ENCODE results near the gene UXT. TPM values are rescaled to one million over a fixed set of nuclear protein-coding genes. Genes with fewer than 3 reads are reported as not detected.
"Not testable (repeated sequence)": the region's sequence is repeated elsewhere in the genome, so short reads cannot be mapped to it uniquely, and the experiment has no call there.

The UXT gene
- total RNA-seq, 1 donor, result 257 TPM

DNA sequence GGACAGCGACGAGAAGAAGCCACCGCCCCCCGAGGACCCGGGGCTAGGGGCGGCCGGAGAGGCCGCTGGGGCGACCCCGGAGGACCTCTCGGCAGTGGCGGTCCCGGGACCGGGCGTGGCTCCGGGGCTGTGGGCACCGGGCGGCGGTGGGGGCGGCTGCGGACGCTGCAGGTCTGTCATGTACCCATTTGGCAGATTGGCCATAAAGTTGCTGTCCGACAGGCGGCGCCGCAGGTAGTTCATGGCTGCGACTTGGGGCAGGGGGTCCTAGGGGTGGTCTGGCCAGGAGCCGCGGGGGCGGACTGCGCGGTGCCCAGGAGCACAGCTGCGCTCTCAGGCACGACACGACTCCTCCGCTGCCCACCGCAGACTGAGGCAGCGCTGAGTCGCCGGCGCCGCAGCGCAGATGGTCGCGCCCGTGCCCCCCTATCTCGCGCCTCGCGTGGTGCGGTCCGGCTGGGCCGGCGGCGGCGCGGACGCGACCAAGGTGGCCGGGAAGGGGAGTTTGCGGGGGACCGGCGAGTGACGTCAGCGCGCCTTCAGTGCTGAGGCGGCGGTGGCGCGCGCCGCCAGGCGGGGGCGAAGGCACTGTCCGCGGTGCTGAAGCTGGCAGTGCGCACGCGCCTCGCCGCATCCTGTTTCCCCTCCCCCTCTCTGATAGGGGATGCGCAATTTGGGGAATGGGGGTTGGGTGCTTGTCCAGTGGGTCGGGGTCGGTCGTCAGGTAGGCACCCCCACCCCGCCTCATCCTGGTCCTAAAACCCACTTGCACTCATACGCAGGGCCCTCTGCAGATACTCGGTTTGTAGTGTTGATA lies 39.3 kb downstream of the UXT start, which contains the start of gene SYN1:
SYN1 (minus strand) TSS at position 372 of the 817 bp plus-strand sequence; CDS start at position 243, 129 bp downstream.
- peak; percentile 57 to 83 (median 83) for DNase-seq (ENCODE audit: low read depth in 2 of 3, low spot score in 2 of 3)

DNA sequence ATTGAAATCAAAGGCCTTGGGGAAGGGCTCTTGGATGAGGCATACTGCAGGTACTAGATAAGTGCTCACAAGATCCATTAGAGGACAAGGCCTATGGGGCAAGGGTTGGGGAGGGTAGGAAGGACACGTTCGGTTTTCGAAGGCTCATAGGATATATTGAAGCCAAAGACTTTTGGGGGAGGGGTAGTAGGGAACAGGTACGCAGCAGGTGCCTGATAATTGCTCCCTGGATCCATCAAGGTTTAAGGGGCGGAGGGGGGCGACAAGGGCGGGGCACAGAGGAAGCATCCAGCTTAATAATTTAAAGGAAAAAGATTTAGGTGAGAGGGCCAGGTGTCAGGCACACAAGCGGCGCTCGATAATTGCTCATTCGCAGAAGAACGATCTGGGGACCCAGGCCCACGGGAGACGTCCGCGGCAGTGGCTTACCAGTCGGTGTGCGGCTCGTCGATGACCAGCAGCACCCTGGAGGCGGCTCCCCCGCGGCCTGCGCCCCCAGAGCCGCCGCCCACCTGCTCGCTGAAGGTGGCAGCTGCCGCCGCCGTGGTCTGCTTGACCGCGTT lies 40.0 kb downstream of the UXT start:
- no peak for DNase-seq (ENCODE audit: low read depth in 2 of 3, low spot score in 2 of 3)

DNA sequence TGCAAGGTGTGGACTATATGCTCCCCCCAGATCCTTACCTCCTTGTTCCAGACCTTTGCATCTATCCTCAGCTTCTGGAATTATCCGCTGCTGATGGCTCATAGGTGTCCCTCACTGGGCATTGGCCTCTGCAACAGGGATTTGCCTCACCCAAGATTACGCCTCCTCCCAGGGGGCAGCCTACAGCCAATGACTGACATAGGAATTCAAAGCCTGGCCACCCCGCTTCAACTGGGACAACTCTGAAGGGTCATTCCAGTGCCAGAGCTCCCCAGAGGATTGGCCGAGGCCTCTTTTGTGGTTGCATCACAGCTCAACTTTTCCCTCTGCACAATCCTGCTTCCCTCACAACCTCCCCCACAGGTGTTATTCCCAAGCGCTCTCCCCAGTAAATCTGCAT lies 44.4 kb downstream of the UXT start:
- DNase-seq (ENCODE audit: low read depth in 2 of 3, low spot score in 2 of 3), result no peak

DNA sequence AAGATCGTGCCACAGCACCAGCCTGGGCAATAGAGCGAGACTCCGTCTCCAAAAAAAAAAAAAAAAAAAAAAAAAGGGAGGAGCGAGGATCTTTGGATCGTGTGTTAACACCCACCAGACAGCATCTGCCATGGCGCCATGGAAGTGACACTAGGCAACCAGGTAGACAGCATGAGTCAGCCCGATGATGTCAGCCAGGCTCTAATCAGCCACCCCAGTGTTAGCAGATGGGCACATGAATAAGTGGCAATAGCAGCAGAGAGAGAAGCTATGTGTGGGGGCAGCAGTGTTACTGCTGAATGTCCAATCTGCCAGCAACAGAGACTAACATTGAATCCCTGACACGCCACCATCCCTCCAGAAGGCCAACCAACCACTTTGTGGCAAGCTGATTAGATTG lies 45.9 kb downstream of the UXT start:
- DNase-seq (ENCODE audit: low read depth in 2 of 3, low spot score in 2 of 3), result no peak

DNA sequence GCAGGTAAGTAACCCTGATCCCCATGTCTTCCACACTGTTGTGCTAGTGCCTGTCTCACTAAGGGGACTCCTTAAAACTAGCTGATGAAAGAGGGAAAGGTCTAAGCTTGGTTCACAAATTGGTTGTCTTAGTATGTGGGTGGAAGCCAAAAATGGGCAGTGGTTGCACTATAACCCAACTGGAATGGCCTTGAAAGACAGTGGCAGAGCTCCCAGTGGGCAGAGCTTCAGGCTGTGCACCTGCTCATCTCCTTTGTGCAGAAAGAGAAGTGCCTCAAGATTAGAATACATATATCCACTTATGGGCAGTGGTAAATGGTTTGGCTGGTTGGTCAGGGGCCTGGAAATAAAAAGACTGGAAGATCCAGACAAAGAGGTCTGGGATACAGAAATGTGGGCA lies 46.6 kb downstream of the UXT start:
- DNase-seq (ENCODE audit: low read depth in 2 of 3, low spot score in 2 of 3), result no peak

DNA sequence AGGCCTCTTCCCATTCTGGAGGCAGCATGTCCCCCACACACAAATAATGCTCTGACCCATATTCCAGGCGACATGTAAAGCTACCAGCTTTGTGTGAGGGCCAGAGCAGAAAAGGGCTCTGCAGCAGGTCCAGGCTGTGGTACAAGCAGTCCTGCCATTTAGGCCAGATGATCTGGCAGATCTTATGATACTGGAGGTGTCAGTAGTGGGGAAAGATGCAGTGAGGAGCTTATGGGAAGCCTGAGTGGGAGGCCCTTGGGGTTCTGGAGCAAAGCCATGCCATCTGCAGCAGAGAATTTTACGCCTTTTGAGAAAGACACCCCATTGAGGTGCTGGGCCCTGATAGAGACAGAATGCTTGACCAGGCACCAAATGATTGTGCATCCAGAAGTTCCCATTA lies 47.1 kb downstream of the UXT start:
- no peak for DNase-seq (ENCODE audit: low read depth in 2 of 3, low spot score in 2 of 3)

DNA sequence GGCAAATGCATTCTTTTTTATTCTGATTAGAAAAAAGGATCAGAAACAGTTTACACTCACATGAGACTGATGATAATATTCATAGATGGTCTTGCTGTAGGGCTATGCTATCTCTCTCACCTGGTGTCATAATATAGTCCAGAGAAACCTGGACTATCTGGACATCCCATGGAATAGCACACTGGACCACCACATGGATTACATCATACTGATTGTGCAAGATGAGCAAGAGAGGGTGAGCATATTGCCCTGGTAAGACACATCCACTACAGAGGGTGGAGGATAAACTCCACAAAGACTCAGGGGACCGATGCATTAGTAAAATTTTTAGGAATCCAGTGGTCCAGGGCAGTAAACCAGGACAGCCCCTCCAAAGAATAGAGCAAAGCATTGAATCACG lies 47.5 kb downstream of the UXT start:
- no peak for DNase-seq (ENCODE audit: low read depth in 2 of 3, low spot score in 2 of 3)

DNA sequence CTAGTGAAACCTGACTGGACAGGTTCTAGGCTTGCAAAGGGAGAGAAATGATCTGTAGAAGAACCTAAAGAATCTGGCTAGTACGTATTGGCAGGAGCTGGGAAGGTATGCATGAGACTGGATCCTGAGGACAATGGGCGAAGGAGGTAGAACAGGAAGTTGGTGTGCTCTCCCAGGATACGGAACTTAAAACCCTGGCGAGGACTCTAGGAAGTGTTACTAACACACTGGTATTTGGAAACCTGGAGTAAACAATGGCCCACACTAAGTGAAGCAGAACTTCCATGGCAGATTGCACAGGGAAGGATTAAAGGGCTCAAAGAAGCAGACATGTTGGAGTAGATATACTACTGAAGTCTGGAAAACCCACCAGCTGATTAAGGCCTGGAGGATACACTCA lies 48.5 kb downstream of the UXT start:
- no peak for DNase-seq (ENCODE audit: low read depth in 2 of 3, low spot score in 2 of 3)

DNA sequence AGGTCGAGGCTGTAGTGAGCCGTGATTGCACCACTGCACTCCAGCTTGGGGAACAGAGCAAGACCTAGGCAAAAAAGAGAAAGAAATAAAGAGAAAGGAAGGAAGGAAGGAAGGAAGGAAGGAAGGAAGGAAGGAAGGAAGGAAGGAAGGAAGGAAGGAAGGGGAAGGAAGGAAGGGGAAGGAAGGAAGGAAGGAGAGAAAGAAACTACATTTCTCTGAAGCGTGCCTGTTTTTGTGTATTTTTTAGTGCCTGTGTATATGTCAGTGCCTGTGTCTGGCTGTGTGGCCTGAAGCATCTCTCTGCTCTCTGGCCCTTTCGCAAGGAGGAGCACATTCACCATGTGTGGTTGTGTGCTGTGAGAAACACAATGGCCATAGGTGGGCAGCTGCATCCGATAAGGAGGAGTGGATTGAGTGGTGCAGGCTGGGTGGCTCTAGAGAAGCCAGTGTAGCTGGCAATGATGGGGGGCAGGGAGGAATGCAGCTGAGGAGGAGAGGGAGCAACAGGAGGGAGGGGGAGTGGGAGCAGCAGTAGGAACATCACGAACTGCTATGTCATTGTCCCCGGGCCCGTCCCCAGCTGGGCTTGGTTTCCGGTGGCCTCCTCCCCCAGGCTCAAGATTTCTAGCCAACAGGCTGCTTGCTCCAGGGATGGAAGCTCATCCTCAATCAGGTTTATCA lies 50.7 kb downstream of the UXT start:
- peak in 1 of 3 donors; percentile 33 for DNase-seq (ENCODE audit: low read depth in 2 of 3, low spot score in 2 of 3)

DNA sequence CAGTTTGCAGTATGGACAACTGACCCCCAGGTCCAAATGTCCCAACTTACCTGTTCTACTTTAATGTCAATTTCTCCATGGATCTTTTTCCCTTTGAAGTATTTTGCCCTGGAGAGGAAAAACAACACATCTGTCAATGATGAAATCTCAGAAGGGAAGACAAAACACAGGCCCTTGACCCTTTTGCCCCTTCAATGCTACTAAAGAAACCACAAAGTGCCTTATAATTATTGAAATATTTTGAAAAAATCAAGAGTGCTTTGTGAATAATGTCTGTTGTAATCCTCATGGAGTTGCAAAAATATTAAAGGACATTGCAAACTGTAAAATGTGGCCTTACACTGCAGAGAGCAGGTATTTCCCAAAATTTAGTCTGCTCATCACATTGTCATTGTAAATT lies 51.9 kb downstream of the UXT start:
- no peak for DNase-seq (ENCODE audit: low read depth in 2 of 3, low spot score in 2 of 3)

DNA sequence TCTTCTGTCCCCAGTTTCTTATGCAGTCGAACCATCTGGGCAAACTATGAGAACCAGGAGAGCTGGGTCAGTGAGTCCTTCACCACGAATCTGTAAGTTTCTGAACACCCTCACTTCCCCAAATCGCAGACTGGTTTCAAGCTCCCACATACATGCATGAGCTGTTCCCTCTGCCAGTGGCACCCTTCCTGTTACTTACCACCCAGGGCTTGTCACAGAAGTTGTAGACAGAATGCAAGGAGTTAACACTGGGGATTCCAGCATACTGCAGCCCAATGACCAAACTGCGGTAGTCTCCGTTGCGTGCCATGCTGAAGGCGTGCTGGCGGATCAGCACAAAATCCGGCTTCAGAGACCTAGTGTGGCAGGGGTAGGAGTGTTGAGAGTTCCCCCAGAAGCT lies 54.0 kb downstream of the UXT start:
- DNase-seq (ENCODE audit: low read depth in 2 of 3, low spot score in 2 of 3), result no peak

DNA sequence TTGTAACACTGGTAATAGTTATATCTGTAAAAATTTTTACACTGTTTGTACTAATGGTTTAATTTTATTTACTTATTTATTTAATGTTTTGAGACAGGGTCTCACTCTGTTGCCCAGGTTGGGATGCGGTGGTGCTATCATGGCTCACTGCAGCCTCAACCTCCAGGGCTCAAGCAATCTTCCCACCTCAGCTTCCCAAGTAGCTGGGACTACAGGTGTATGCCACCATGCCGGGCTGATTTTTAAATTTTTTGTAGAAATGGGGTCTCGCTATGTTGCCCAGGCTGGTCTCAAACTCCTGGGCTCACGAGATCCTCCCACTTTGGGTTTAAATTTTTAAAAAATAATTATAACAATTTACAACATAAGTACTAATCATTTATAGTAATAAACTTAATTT lies 55.9 kb downstream of the UXT start:
- DNase-seq (ENCODE audit: low read depth in 2 of 3, low spot score in 2 of 3), result not testable (repeated sequence)

Other genes with a start within 250 kb of the UXT start
- gene ZNF41, start 176.0 kb downstream of the UXT start, total RNA-seq, result 5.1 TPM
- gene ARAF, start 98.0 kb downstream of the UXT start, total RNA-seq, result 40.7 TPM
- 43.1 TPM for gene TIMP1, start 76.7 kb downstream of the UXT start, total RNA-seq
- 0.27 TPM for gene SYN1, start 39.3 kb downstream of the UXT start, total RNA-seq
- gene CFP, start 29.2 kb downstream of the UXT start, total RNA-seq, result 23.7 TPM
- 25.9 TPM for gene ELK1, start 8.6 kb downstream of the UXT start, total RNA-seq
- 3.8 TPM for gene ZNF81, start 177.7 kb upstream of the UXT start, total RNA-seq

All from hematopoietic multipotent progenitor cell (in vitro differentiated cells).